GM12874 (cell line): Measurements from ENCODE around the gene PRSS33.

ENCODE experiments used
- CTCF ChIP-seq: IDR thresholded peaks from 2 replicates; pipeline ENCODE4 v1.5.1; 2011; ENCODE audit warnings: low read depth, mild to moderate bottlenecking, control low read depth, low read length, moderate library complexity; ENCODE audit not compliant: insufficient read depth

PRSS33 gene

GRCh38 chr16:2770057-2770951, 17.1 kb downstream of the PRSS33 start:
- no peak for TF ChIP-seq CTCF

- no peak for TF ChIP-seq CTCF
Observed at GRCh38 chr16:2769675-2770056, 17.7 kb downstream of the PRSS33 start.

- no peak for TF ChIP-seq CTCF
Observed at GRCh38 chr16:2769100-2769529, 18.2 kb downstream of the PRSS33 start.

GRCh38 chr16:2768403-2769089, 18.8 kb downstream of the PRSS33 start:
- TF ChIP-seq CTCF, result no peak

GRCh38 chr16:2767891-2768290, 19.5 kb downstream of the PRSS33 start:
- TF ChIP-seq CTCF, result no peak

GRCh38 chr16:2767140-2767731, 20.1 kb downstream of the PRSS33 start:
- no peak for TF ChIP-seq CTCF

- no peak for TF ChIP-seq CTCF
Observed at GRCh38 chr16:2766430-2767139, 20.8 kb downstream of the PRSS33 start.
